Ishikawa (cell line): ENCODE results near the gene KPNA2.

Source experiments
- CEBPB ChIP-seq: IDR thresholded peaks from 2 replicates; pipeline ENCODE4 v1.6.1; 2012
- CREB1 ChIP-seq: IDR thresholded peaks from 2 replicates; pipeline ENCODE4 v1.6.1; 2012; ENCODE audit warnings: low read depth
- MAX ChIP-seq: IDR thresholded peaks from 2 replicates; pipeline ENCODE4 v1.6.1; 2012
- RAD21 ChIP-seq: IDR thresholded peaks from 2 replicates; pipeline ENCODE4 v1.6.1; 2012; ENCODE audit warnings: low read depth
- TAF1 ChIP-seq: IDR thresholded peaks from 2 replicates; pipeline ENCODE4 v1.6.1; 2012; ENCODE audit warnings: low read depth, mild to moderate bottlenecking
- TEAD4 ChIP-seq: IDR thresholded peaks from 2 replicates; pipeline ENCODE4 v1.6.1; 2012
- YY1 ChIP-seq: IDR thresholded peaks from 2 replicates; pipeline ENCODE4 v1.6.1; 2012; ENCODE audit warnings: low read depth

DNA sequence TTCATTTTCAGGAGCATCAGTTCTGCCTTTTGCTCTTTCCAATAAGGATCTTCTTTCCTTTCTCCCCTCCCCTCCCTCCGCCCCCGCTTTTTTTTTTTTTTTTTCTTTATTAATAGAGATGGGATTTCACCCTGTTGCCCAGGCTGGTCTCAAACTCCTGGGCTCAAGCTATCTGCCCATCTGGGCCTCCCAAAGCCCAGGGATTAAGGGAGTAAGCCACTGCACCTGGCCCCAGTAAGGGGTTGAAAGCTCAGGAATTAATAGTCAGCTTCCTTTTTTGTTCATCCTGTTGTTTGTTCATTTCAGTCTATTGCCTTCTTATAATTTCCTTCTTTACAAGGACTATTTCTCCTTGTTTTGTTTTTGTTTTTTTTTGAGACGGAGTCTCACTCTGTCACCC lies 31.3 kb upstream of the KPNA2 start:
- TF ChIP-seq RAD21 (no peak), CREB1 (no peak), YY1 (no peak), TAF1 (no peak), TEAD4 (no peak), MAX (no peak), CEBPB (no peak)
